GM12801 (cell line): ENCODE data around the gene PADI3.

Source experiments
- CTCF ChIP-seq: IDR thresholded peaks from one replicate; pipeline ENCODE4 v1.5.1; 2011; ENCODE audit warnings: control low read depth; ENCODE audit not compliant: insufficient read length; ENCODE audit errors: extremely low read depth

The PADI3 gene

GRCh38 chr1:17227358-17227915, 21.5 kb upstream of the PADI3 start:
- no peak for TF ChIP-seq CTCF

- no peak for TF ChIP-seq CTCF
These were observed 20.3 kb upstream of the PADI3 start for GRCh38 chr1:17228619-17229018.

GRCh38 chr1:17229379-17229778, 19.5 kb upstream of the PADI3 start:
- no peak for TF ChIP-seq CTCF

- no peak for TF ChIP-seq CTCF
These were observed 18.8 kb upstream of the PADI3 start for GRCh38 chr1:17230106-17230505.

GRCh38 chr1:17230671-17231310, 18.1 kb upstream of the PADI3 start:
- no peak for TF ChIP-seq CTCF

- no peak for TF ChIP-seq CTCF
These were observed 15.9 kb upstream of the PADI3 start for GRCh38 chr1:17232759-17233661.

- no peak for TF ChIP-seq CTCF
These were observed 15.1 kb upstream of the PADI3 start for GRCh38 chr1:17233675-17234320.
